ENCODE data around the gene NRG2.

NRG2 gene

GRCh38 chr5:139877129-139877597 is 165.9 kb downstream of the NRG2 start:
- DNase-seq (ENCODE audit: low spot score), result no peak

GRCh38 chr5:139875957-139876356 is 167.1 kb downstream of the NRG2 start:
- no peak for DNase-seq (ENCODE audit: low spot score)

GRCh38 chr5:139872851-139873794 is 170.0 kb downstream of the NRG2 start:
- no peak for DNase-seq (ENCODE audit: low spot score)

GRCh38 chr5:139872052-139872766 is 170.9 kb downstream of the NRG2 start:
- DNase-seq (ENCODE audit: low spot score), result no peak

GRCh38 chr5:139871614-139872013 is 171.5 kb downstream of the NRG2 start:
- DNase-seq (ENCODE audit: low spot score), result no peak

- DNase-seq (ENCODE audit: low spot score), result no peak
These were observed 172.4 kb downstream of the NRG2 start for GRCh38 chr5:139870677-139871076.

GRCh38 chr5:139869042-139869790 is 173.9 kb downstream of the NRG2 start:
- no peak for DNase-seq (ENCODE audit: low spot score)

- DNase-seq (ENCODE audit: low spot score), result no peak
These were observed 175.5 kb downstream of the NRG2 start for GRCh38 chr5:139867581-139867980.

- no peak for DNase-seq (ENCODE audit: low spot score)
These were observed 176.0 kb downstream of the NRG2 start for GRCh38 chr5:139867109-139867508.

GRCh38 chr5:139864716-139865483 is 178.2 kb downstream of the NRG2 start:
- DNase-seq (ENCODE audit: low spot score), result no peak

- peak; percentile 85 for DNase-seq (ENCODE audit: low spot score)
These were observed 179.1 kb downstream of the NRG2 start for GRCh38 chr5:139863855-139864558.

GRCh38 chr5:139863361-139863760 is 179.7 kb downstream of the NRG2 start:
- DNase-seq (ENCODE audit: low spot score), result peak; percentile 58

- DNase-seq (ENCODE audit: low spot score), result no peak
These were observed 180.3 kb downstream of the NRG2 start for GRCh38 chr5:139862803-139863202.

GRCh38 chr5:139862313-139862712 is 180.8 kb downstream of the NRG2 start:
- peak; percentile 39 for DNase-seq (ENCODE audit: low spot score)

GRCh38 chr5:139861889-139862207 is 181.3 kb downstream of the NRG2 start:
- DNase-seq (ENCODE audit: low spot score), result no peak

GRCh38 chr5:139861021-139861888 is 181.8 kb downstream of the NRG2 start:
- DNase-seq (ENCODE audit: low spot score), result no peak

- DNase-seq (ENCODE audit: low spot score), result no peak
These were observed 184.1 kb downstream of the NRG2 start for GRCh38 chr5:139859013-139859412.

GRCh38 chr5:139856714-139857113 is 186.4 kb downstream of the NRG2 start:
- DNase-seq (ENCODE audit: low spot score), result no peak

GRCh38 chr5:139855946-139856540 is 187.1 kb downstream of the NRG2 start:
- DNase-seq (ENCODE audit: low spot score), result no peak

- DNase-seq (ENCODE audit: low spot score), result no peak
These were observed 187.6 kb downstream of the NRG2 start for GRCh38 chr5:139855451-139855850.

All from AG08396 (cell line).